Thymus (tissue), 11 donors: ENCODE measurements around the gene NDEL1. TPM values are rescaled to one million over a fixed set of nuclear protein-coding genes. Genes with fewer than 3 reads are reported as not detected.

Experiments
- DNase-seq, 9 donors: peaks; one replicate each; pipeline ENCODE4 v3.0.0-alpha.2; 2013; ENCODE audit warnings: low spot score in 9 of 9, low read depth in 6 of 9, missing footprints in 1 of 9
- H3K27ac ChIP-seq, 2 donors: one replicate each; pipeline ENCODE4 v1.5.1; 2013; ENCODE audit warnings: control low read depth in 1 of 2, low read depth in 1 of 2, low read length in 1 of 2, mild to moderate bottlenecking in 1 of 2, moderate library complexity in 1 of 2
- H3K27me3 ChIP-seq, 2 donors: one replicate each; pipeline ENCODE4 v1.5.1; 2013; ENCODE audit warnings: low read length in 1 of 2; ENCODE audit not compliant: control insufficient read depth in 2 of 2, insufficient read depth in 1 of 2
- H3K36me3 ChIP-seq, 2 donors: one replicate each; pipeline ENCODE4 v1.5.1; 2013; ENCODE audit warnings: low read length in 1 of 2, mild to moderate bottlenecking in 1 of 2, moderate library complexity in 1 of 2; ENCODE audit not compliant: control insufficient read depth in 2 of 2, insufficient read depth in 2 of 2
- H3K4me1 ChIP-seq, 2 donors: one replicate each; pipeline ENCODE4 v1.5.1; 2013; ENCODE audit warnings: low read length in 2 of 2; ENCODE audit not compliant: control insufficient read depth in 2 of 2, insufficient read depth in 2 of 2
- H3K4me3 ChIP-seq, 2 donors: one replicate each; pipeline ENCODE4 v1.5.1; 2013; ENCODE audit warnings: low read length in 2 of 2, control low read depth in 1 of 2, mild to moderate bottlenecking in 1 of 2
- H3K9me3 ChIP-seq, 2 donors: one replicate each; pipeline ENCODE4 v1.5.1; 2013; ENCODE audit warnings: low read length in 1 of 2, mild to moderate bottlenecking in 1 of 2; ENCODE audit not compliant: control insufficient read depth in 2 of 2, insufficient read depth in 1 of 2
- WGBS: extraction: QIAGEN DNeasy Blood & Tissue Kit; methylation state at CpG from one replicate; pipeline ENCODE4 v1.1.7; 2013; 5-methylcytosine and 5-hydroxymethylcytosine counted together
- polyA plus RNA-seq: library from polyadenylated mRNA; stranded (reverse); fragments of 200-250 nt; gene quantifications from one replicate; pipeline ENCODE4 v1.2.3, GENCODE V29; 2013
- total RNA-seq: library from RNA; stranded (reverse); fragments of 120-200 nt; gene quantifications from one replicate; pipeline ENCODE4 v1.2.4, GENCODE V29; 2013
- donor health status: healthy.

Gene NDEL1
- total and polyA plus RNA-seq, 2 donors = 17.8 to 24.4 TPM

GRCh38 chr17:8467527-8467926 is 31.8 kb downstream of the NDEL1 start:
- Histone ChIP-seq H3K4me3 (no peak overlapping the region), H3K4me1 (peaks cover 0 to 3% of the 10 kb centered on the region in 2 donors), H3K36me3 (peaks cover 56 to 59% of the 10 kb centered on the region in 2 donors), H3K27me3 (no peaks in the 10 kb centered on the region), H3K9me3 (no peaks in the 10 kb centered on the region), H3K27ac (no peak overlapping the region)
- DNase-seq = no peak
- WGBS = 91% methylated on average over 16 of the region's 16 CpGs

DNA sequence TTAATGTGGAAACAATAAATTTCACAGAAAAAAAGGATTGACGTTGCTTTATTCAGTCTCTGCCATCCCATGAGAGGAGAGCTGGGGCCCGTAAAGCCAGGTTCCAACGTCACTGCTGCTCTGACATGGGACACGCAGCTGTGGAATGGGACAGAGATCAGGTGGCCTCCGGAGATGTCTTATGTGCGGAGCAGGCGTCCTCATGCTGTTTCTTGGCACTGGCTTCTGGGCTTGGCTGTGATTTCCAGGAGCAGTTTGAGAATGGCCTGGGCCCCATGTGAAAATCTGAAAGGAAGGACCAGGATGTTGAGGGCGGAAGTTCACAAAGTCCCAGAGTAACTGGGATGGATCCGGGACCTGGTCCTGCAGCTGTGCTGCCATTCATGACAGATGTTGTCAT is 32.4 kb downstream of the NDEL1 start:
- no peak overlapping the region for H3K27ac ChIP-seq
- no peaks in the 10 kb centered on the region for H3K9me3 ChIP-seq
- peaks cover 0 to 3% of the 10 kb centered on the region in 2 donors for H3K4me1 ChIP-seq
- WGBS = 95% methylated on average over 9 of the region's 9 CpGs
- peaks cover 51 to 57% of the 10 kb centered on the region in 2 donors for H3K36me3 ChIP-seq
- no peak for DNase-seq
- H3K4me3 ChIP-seq = no peak overlapping the region
- no peaks in the 10 kb centered on the region for H3K27me3 ChIP-seq

DNA sequence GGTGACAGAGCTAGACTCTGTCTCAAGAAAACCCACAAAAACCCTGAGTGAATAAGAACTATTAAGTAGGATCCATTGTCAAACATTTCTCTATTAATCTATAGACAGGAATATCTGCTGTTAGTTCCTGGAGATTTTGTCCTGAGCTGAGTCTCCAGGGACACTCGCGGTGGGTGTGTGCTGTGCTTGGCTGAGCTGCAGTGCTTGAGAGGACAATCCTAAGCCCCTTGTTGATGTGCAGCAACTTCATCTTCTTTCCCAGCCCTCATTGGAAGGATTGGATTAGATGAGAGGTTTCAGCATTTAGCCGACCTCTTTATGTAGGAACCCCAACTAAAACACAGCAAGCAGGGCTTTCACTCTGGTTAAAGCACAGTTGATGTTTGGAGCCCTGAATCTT is 33.3 kb downstream of the NDEL1 start:
- no peak overlapping the region for H3K27ac ChIP-seq
- H3K36me3 ChIP-seq = peaks cover 51 to 57% of the 10 kb centered on the region in 2 donors
- no peak overlapping the region for H3K4me3 ChIP-seq
- no peak for DNase-seq
- 98% methylated on average over 3 of the region's 3 CpGs for WGBS
- peaks cover 0 to 3% of the 10 kb centered on the region in 2 donors for H3K4me1 ChIP-seq
- H3K9me3 ChIP-seq = no peaks in the 10 kb centered on the region
- H3K27me3 ChIP-seq = no peaks in the 10 kb centered on the region

DNA sequence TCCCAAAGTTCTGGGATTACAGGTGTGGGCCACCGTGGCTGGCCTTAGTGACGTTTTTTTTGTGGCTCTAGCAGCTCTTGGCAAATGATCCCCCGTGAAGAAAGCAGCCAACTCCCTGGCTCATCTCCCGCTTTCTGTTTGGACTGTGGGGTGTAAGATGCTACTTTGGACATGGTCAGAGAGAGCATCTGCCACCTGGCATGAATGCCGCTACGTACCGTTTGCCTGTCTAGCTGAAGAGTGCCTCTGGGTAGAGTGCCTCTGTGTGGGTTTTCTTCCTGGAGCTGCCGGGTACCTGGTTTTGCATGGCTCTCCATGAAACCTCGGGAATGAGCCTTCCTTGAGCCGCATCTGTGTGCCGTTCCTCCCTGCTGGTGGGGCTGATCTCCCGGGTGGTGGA is 34.3 kb downstream of the NDEL1 start:
- Histone ChIP-seq H3K36me3 (peaks cover 53 to 57% of the 10 kb centered on the region in 2 donors), H3K4me1 (peaks cover 0 to 3% of the 10 kb centered on the region in 2 donors), H3K27me3 (no peaks in the 10 kb centered on the region), H3K9me3 (no peaks in the 10 kb centered on the region), H3K4me3 (no peak overlapping the region), H3K27ac (no peak overlapping the region)
- 93% methylated on average over 12 of the region's 12 CpGs for WGBS
- no peak for DNase-seq

DNA sequence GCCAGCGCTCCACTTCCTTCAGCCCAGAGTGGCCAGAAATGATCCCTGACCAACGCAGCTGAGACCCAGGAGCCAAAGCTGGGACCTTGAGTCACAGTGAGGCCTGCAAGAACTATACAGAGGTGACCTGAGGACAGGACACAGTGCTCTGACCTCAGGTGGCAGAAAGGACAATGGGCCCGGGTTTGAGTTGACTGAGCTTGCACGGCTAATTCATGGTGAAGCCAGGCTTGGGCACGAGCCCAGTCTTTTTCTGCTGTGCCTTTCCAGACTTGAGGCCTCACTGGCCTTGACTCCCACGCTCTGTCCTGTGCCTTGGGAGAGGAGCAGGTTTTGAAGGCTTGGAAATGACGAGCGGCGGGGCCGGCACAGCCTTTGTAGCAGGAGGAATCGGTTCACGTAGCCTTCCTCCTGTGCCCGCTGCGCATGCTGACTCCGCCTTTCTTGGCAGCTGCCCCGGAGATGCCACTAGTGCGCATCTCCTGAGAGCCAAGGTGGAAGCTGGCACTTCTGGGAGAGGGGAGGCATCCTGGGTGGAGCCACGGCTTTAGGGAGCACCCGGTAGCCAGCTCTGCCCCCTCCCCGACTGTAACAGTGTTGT is 34.9 kb downstream of the NDEL1 start:
- H3K4me3 ChIP-seq = no peak overlapping the region
- H3K36me3 ChIP-seq = peaks cover 52 to 60% of the 10 kb centered on the region in 2 donors
- peaks cover 0 to 3% of the 10 kb centered on the region in 2 donors for H3K4me1 ChIP-seq
- H3K27me3 ChIP-seq = no peaks in the 10 kb centered on the region
- no peak for DNase-seq
- 94% methylated on average over 20 of the region's 20 CpGs for WGBS
- H3K27ac ChIP-seq = no peak overlapping the region
- H3K9me3 ChIP-seq = no peaks in the 10 kb centered on the region

DNA sequence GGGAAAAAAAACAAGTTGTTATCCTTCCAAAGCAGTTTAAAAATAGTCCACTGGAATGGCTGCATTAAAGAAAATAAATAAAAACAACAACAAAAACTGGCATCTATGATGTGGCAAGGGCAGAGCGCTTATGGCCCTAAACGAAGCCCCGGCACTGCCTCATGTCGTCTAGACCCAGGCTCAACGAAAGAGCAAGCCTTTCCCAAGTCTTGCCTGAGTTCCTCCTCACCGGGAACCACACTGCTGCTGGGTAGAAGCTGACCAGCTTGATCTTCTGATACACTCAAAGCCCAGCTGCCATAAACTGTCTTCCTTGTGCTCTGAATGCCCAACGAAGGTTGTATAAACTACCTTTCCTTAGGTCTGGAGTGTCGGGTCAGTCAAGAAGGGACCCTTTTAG is 37.0 kb downstream of the NDEL1 start:
- WGBS = 97% methylated on average over 8 of the region's 8 CpGs
- Histone ChIP-seq H3K27me3 (no peaks in the 10 kb centered on the region), H3K4me3 (no peak overlapping the region), H3K27ac (no peak overlapping the region), H3K36me3 (peaks cover 47 to 66% of the 10 kb centered on the region in 2 donors), H3K4me1 (peaks cover 0 to 3% of the 10 kb centered on the region in 2 donors), H3K9me3 (no peaks in the 10 kb centered on the region)
- DNase-seq = no peak

- 98% methylated on average over 13 of the region's 13 CpGs for WGBS
- Histone ChIP-seq H3K9me3 (no peaks in the 10 kb centered on the region), H3K27ac (no peak overlapping the region), H3K36me3 (peaks cover 43 to 62% of the 10 kb centered on the region in 2 donors), H3K4me3 (no peak overlapping the region), H3K4me1 (peaks cover 0 to 3% of the 10 kb centered on the region in 2 donors), H3K27me3 (no peaks in the 10 kb centered on the region)
- no peak for DNase-seq
These were observed 37.9 kb downstream of the NDEL1 start for GRCh38 chr17:8473451-8474192.

DNA sequence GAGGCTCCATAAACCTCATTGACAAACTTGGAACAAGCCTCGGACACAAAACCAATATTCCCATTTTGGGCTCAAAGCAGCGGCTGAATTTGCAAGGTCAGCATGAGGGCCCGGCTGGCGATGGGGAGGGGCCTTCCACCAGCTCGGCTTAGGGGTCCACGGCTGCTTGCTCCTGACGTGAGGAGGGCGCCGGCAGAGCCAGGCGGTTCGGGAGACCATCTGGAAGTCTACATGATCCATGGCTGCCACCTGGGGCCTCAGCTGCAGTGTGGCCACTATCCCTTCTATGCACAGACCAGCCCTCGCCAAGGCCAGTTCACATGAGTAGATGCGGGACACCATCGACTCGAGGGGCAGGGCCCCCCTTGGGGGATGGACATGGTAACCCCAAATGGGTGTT is 39.1 kb downstream of the NDEL1 start:
- Histone ChIP-seq H3K4me1 (no peaks in the 10 kb centered on the region), H3K4me3 (no peak overlapping the region), H3K36me3 (peaks cover 39 to 63% of the 10 kb centered on the region in 2 donors), H3K9me3 (no peaks in the 10 kb centered on the region), H3K27me3 (no peaks in the 10 kb centered on the region), H3K27ac (no peak overlapping the region)
- 97% methylated on average over 15 of the region's 15 CpGs for WGBS
- DNase-seq = no peak

DNA sequence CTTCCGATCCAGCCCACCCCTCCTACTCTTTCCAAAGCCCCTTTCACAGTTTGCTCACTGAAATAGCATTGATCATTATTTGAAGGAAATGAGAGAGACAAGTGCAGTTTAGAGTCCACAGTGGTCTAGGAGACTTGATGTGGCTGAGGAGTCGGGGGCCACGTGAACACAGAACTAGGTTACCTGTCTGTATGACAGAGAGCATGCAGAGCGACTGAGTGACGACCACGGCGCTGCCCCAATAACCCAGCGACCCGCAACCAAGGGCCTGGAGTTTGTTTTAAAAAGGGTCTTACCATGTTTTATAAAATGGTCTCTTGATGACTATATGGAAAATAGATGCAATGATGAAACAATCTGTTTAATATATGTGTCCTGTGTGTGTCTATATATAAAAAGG is 39.5 kb downstream of the NDEL1 start:
- no peaks in the 10 kb centered on the region for H3K27me3 ChIP-seq
- no peak for DNase-seq
- H3K4me1 ChIP-seq = no peaks in the 10 kb centered on the region
- H3K9me3 ChIP-seq = no peaks in the 10 kb centered on the region
- H3K4me3 ChIP-seq = no peak overlapping the region
- peaks cover 43 to 65% of the 10 kb centered on the region in 2 donors for H3K36me3 ChIP-seq
- H3K27ac ChIP-seq = no peak overlapping the region
- 99% methylated on average over 9 of the region's 9 CpGs for WGBS
